HS-5 (cell line): ENCODE measurements around the gene VEZF1.

Source experiments
- DNase-seq: peaks from one replicate; pipeline ENCODE4 v3.0.0-alpha.2; 2012; ENCODE audit warnings: low read depth

The VEZF1 gene

GRCh38 chr17:57928928-57929327 is 59.1 kb downstream of the VEZF1 start:
- DNase-seq = no peak

DNA sequence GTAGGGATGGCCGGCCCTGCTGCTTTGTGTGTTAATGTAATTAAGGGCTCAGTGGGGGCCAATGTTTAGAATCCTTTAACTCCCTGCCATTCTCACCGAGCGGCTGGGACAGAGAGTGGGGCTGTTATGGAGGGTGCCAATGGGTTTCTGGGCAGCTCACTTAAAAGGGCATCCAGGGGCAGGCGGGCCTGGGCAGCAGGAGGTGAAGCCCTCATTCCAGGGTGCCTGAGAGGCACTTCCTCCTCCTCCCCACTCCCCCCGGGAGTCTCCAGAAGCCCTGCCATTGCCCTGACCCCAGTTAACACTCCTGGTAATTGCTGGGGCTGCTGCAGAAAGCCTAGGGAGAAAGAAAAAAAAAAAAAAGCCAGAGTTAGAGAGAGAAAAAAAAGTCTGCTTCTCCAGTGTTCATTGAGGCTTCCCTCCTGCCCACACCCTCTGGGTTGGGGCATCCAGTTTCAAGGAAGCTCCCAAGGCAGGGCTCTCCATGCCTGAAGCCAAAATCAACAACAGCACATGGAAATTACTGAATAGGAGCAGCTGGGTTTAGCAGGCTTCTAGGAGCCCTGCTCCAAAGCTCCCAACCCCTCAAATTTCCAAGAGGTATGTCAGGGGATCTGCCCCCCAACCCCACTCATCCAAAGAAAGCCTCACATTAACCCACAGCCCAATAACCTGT is 60.9 kb downstream of the VEZF1 start:
- no peak for DNase-seq

DNA sequence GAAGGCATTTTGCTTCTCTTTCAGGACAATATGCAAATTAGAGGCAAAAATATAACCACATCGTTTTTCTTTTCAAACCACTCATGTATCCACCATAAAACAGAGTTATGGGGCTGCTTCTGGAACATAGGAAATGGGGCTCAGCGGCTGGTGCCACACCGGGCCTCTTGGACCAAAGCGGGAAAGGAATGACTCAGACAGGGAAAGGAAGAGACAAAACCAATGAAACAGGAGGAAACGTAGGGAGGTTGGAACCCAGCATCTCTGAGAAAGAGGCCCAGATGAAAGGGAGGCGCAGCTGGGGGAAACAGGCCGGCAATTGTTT is 61.4 kb downstream of the VEZF1 start:
- DNase-seq = no peak

DNA sequence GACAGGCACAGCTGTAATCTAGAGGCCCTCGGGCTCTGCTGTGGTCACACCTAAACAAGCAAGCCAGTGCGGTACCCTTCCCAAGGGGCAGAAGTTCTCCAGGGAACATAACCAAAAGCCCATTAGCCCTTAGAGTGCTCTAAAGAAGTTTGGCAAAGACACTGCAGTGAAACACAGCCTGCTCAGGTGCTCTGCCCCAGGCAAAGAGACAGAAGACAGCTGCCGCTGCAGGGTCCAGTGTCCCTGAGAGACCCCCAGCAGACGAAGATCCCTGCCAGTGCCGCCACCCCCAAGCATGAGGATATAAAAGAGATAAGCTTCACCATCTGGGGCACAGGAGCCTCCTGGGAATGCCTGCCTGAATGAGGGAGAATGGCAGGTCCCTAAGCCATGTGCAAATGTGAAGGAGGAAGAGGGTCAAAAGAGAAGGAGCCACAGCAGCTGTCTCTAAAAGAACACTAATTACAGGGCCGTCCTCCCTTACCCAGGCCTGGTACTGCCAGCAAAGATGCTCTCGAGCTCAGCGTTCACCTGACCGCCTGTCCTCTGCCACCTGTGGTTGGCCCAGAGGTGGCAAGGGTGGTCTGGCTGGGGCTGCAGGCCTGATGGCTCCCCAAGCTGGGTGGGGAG is 62.6 kb downstream of the VEZF1 start:
- no peak for DNase-seq

DNA sequence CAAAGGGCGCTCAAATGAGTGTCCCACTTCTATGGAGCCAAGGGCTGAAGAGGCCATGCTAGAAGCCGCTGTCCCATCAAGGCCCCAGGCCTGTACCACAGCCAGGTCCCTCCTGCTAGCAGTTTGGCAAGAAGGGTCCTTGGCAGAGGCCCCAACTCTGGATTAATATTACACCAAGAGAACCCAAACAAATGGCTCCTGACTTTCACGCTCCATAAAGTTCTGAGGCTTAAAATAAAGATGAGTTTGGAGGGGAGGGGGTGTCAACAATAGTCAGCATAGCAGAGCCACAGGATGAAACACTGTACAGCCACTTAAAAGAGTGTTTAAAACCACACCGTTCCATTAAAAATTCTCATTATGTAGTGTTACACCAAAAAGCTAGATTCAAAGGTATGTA is 63.4 kb downstream of the VEZF1 start:
- DNase-seq = no peak
